ENCODE measurements around the gene ACOT11. TPM values are rescaled to one million over a fixed set of nuclear protein-coding genes. Genes with fewer than 3 reads are reported as not detected.

ACOT11 gene
- total RNA-seq, result 10 to 100 TPM in 2 of 4 donors, 1 to 10 TPM in 2; 6.9 to 19.1 (median 13.4) TPM

- intact Hi-C loops (cut with DNase I), result loop anchor here (5.0 kb wide), 1 partner anchor 35 kb away; no protein-coding TSS in a partner anchor
- H3K9me3 ChIP-seq, result no peaks in the 10 kb centered on the region
- TF ChIP-seq POLR2A (IDR thresholded peaks at IDR 0.05; ENCODE audit: low read depth) (peak; percentile 20), POLR2AphosphoS5 (IDR thresholded peaks at IDR 0.05) (peak; percentile 57 to 87), EP300 (IDR thresholded peaks at IDR 0.05) (no peak), CTCF (IDR thresholded peaks at IDR 0.05) (peak; percentile 60 to 74 (median 73))
- H3K27ac ChIP-seq (replicated peaks in 1 of 4), result peak within 1 kb of the TSS; percentile 84 to 90 (median 88)
- peaks cover 23 to 67% (median 60%) of the 10 kb centered on the region in 4 donors for H3K4me1 ChIP-seq
- H3K36me3 ChIP-seq, result no peaks in the 10 kb centered on the region
- WGBS, result 9% methylated on average over 11 of the region's 25 CpGs
- H3K27me3 ChIP-seq, result no peaks in the 10 kb centered on the region
- peak within 1 kb of the TSS; percentile 46 to 59 (median 53) for H3K4me3 ChIP-seq
- no peak for DNase-seq (ENCODE audit: extremely low spot score)
Observed at GRCh38 chr1:54547601-54548388, at the start of gene ACOT11. Gene ACOT11, plus strand, starts transcription at chr1:54548228. Its CDS starts 82 bp downstream, at chr1:54548310.

GRCh38 chr1:54498383-54499096, 49.5 kb upstream of the ACOT11 start:
- H3K4me1 ChIP-seq, result peaks cover 13 to 18% (median 17%) of the 10 kb centered on the region in 4 donors
- peaks cover 0 to 17% (median 0%) of the 10 kb centered on the region in 4 donors for H3K27me3 ChIP-seq
- H3K4me3 ChIP-seq, result peak overlapping the region; percentile 46 to 61 (median 54)
- intact Hi-C loops (cut with DNase I), result loop anchor here (5.0 to 10.0 kb wide), 3 partner anchors 44 to 314 kb away; partner anchors contain the start of gene TTC4
- 79% methylated on average over 4 of the region's 4 CpGs for WGBS
- TF ChIP-seq POLR2AphosphoS5 (IDR thresholded peaks at IDR 0.05) (no peak), EP300 (IDR thresholded peaks at IDR 0.05) (no peak), CTCF (IDR thresholded peaks at IDR 0.05) (no peak), POLR2A (IDR thresholded peaks at IDR 0.05; ENCODE audit: low read depth) (no peak)
- no peaks in the 10 kb centered on the region for H3K9me3 ChIP-seq
- no peak for DNase-seq (ENCODE audit: extremely low spot score)
- no peaks in the 10 kb centered on the region for H3K36me3 ChIP-seq
- H3K27ac ChIP-seq (replicated peaks in 1 of 4), result no peak overlapping the region

GRCh38 chr1:54499097-54499359, 49.0 kb upstream of the ACOT11 start:
- H3K9me3 ChIP-seq, result no peaks in the 10 kb centered on the region
- H3K36me3 ChIP-seq, result no peaks in the 10 kb centered on the region
- H3K27ac ChIP-seq (replicated peaks in 1 of 4), result peak overlapping the region in 1 of 4 donors; percentile 50
- peaks cover 13 to 18% (median 17%) of the 10 kb centered on the region in 4 donors for H3K4me1 ChIP-seq
- peaks cover 0 to 17% (median 0%) of the 10 kb centered on the region in 4 donors for H3K27me3 ChIP-seq
- H3K4me3 ChIP-seq, result peak overlapping the region; percentile 46 to 61 (median 54)
- WGBS, result 8% methylated on average over 7 of the region's 9 CpGs
- intact Hi-C loops (cut with DNase I), result loop anchor here (5.0 to 10.0 kb wide), 3 partner anchors 43 to 313 kb away; partner anchors contain the start of gene TTC4
- TF ChIP-seq POLR2A (IDR thresholded peaks at IDR 0.05; ENCODE audit: low read depth), result no peak
- no peak for DNase-seq (ENCODE audit: extremely low spot score)

GRCh38 chr1:54499360-54500106, 48.5 kb upstream of the ACOT11 start:
- peak overlapping the region in 1 of 4 donors; percentile 50 for H3K27ac ChIP-seq (replicated peaks in 1 of 4)
- WGBS, result 7% methylated on average over 2 of the region's 50 CpGs
- DNase-seq (ENCODE audit: extremely low spot score), result no peak

More at GRCh38 chr1:54499360-54500106, 48.5 kb upstream of the ACOT11 start:
- Histone ChIP-seq H3K9me3 (no peaks in the 10 kb centered on the region), H3K4me1 (peaks cover 13 to 18% (median 17%) of the 10 kb centered on the region in 4 donors), H3K36me3 (no peaks in the 10 kb centered on the region), H3K4me3 (peak overlapping the region; percentile 46 to 61 (median 54)), H3K27me3 (peaks cover 0 to 17% (median 0%) of the 10 kb centered on the region in 4 donors)
- TF ChIP-seq CTCF (IDR thresholded peaks at IDR 0.05) (peak; percentile 52 to 62 (median 55)), EP300 (IDR thresholded peaks at IDR 0.05) (no peak), POLR2A (IDR thresholded peaks at IDR 0.05; ENCODE audit: low read depth) (no peak), POLR2AphosphoS5 (IDR thresholded peaks at IDR 0.05) (no peak)
- intact Hi-C loops (cut with DNase I), result loop anchor here (5.0 to 10.0 kb wide), 4 partner anchors 43 to 313 kb away; partner anchors contain the start of gene TTC4
